OCI-LY3 (cell line): ENCODE measurements around the gene DISP2.

Source experiments
- H2AFZ ChIP-seq: fragments of 200-600, 300-600 bp; shearing (Covaris generic); 2 replicates; pipeline ENCODE4 v1.6.0; 2014; ENCODE audit warnings: antibody characterized with exemption, low read depth, low read length
- H3K27ac ChIP-seq: fragments of 200-600, 300-600 bp; sonication (generic); 2 replicates; pipeline ENCODE4 v1.5.1; 2014; ENCODE audit warnings: mild to moderate bottlenecking, low read length, moderate library complexity, mixed read lengths
- H3K27me3 ChIP-seq: fragments of 200-600, 300-600 bp; sonication (generic); 2 replicates; pipeline ENCODE4 v1.6.1; 2014; ENCODE audit warnings: low read depth, low read length, mixed read lengths
- H3K36me3 ChIP-seq: fragments of 200-600, 300-600 bp; sonication (generic); replicated peaks from 2 replicates; pipeline ENCODE3; 2014; ENCODE audit warnings: low read depth, low read length, mixed read lengths
- H3K4me1 ChIP-seq: fragments of 300-600, 200-600 bp; sonication (generic); 2 replicates; pipeline ENCODE4 v1.6.1; 2014; ENCODE audit warnings: low read length, mixed read lengths
- H3K4me2 ChIP-seq: fragments of 200-600, 300-600 bp; sonication (generic); 2 replicates; pipeline ENCODE4 v1.6.1; 2014; ENCODE audit warnings: low read length, mixed read lengths
- H3K4me3 ChIP-seq: fragments of 300-600, 200-600 bp; sonication (generic); 2 replicates; pipeline ENCODE4 v1.5.1; 2014; ENCODE audit warnings: antibody characterized with exemption, mild to moderate bottlenecking, low read length, moderate library complexity
- H3K79me2 ChIP-seq: fragments of 300-600, 200-600 bp; shearing (Covaris generic); 2 replicates; pipeline ENCODE4 v1.6.1; 2014; ENCODE audit warnings: mild to moderate bottlenecking, low read length, mixed read lengths
- H3K9ac ChIP-seq: fragments of 300-600, 200-600 bp; shearing (Covaris generic); 2 replicates; pipeline ENCODE4 v1.6.0; 2014; ENCODE audit warnings: mild to moderate bottlenecking, low read length, moderate library complexity
- H3K9me3 ChIP-seq: fragments of 200-600, 300-600 bp; shearing (Covaris generic); 2 replicates; pipeline ENCODE4 v1.6.1; 2014; ENCODE audit warnings: low read length, mixed read lengths; ENCODE audit not compliant: insufficient read depth
- H4K20me1 ChIP-seq: fragments of 200-600, 300-600 bp; sonication (generic); 2 replicates; pipeline ENCODE4 v1.6.1; 2016; ENCODE audit warnings: low read length, mixed read lengths; ENCODE audit not compliant: insufficient read depth
- EZH2phosphoT487 ChIP-seq: fragments of 200-600 bp; shearing (Covaris generic); IDR thresholded peaks from 2 replicates; pipeline ENCODE4 v1.6.1; 2018; ENCODE audit warnings: antibody characterized with exemption, mixed run types, low read depth
- TF ChIP-seq, protein P1 (sequence below): fragments of 200-600, 300-600 bp; sonication (generic); IDR thresholded peaks from 2 replicates; pipeline ENCODE4 v1.5.1; 2014; ENCODE audit warnings: antibody characterized with exemption, low read length, low read depth

The DISP2 gene

DNA sequence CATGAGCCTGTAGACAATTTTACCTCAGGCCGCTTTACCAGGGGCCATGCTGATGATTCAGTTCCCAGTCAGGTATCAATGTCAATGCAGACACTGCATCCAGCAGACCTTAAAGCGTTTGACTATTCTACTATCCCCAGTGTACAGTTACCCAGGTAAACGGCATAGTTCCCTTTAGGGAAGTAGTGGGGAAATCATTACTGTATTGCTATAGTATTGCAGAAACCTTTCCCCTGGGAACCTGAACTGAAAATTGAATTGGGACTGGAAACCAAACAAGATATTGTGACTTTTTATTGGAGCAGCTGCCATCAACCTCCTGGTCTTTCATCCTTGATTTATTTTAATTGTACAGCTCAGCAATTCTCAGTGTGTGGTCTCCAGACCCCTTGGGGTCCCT lies 41.1 kb upstream of the DISP2 start:
- no peak overlapping the region for H2AFZ ChIP-seq
- H3K9me3 ChIP-seq = no peaks in the 10 kb centered on the region
- peaks cover 33% of the 10 kb centered on the region for H3K4me1 ChIP-seq
- peak overlapping the region; percentile 74 for H3K4me2 ChIP-seq
- H3K4me3 ChIP-seq = peak overlapping the region; percentile 50
- no peaks in the 10 kb centered on the region for H3K36me3 ChIP-seq
- no peak overlapping the region for H3K9ac ChIP-seq
- H4K20me1 ChIP-seq = no peaks in the 10 kb centered on the region
- no peak for TF ChIP-seq EZH2phosphoT487
- TF ChIP-seq, protein P1, sequence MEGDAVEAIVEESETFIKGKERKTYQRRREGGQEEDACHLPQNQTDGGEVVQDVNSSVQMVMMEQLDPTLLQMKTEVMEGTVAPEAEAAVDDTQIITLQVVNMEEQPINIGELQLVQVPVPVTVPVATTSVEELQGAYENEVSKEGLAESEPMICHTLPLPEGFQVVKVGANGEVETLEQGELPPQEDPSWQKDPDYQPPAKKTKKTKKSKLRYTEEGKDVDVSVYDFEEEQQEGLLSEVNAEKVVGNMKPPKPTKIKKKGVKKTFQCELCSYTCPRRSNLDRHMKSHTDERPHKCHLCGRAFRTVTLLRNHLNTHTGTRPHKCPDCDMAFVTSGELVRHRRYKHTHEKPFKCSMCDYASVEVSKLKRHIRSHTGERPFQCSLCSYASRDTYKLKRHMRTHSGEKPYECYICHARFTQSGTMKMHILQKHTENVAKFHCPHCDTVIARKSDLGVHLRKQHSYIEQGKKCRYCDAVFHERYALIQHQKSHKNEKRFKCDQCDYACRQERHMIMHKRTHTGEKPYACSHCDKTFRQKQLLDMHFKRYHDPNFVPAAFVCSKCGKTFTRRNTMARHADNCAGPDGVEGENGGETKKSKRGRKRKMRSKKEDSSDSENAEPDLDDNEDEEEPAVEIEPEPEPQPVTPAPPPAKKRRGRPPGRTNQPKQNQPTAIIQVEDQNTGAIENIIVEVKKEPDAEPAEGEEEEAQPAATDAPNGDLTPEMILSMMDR = no peak
- no peaks in the 10 kb centered on the region for H3K79me2 ChIP-seq
- H3K27ac ChIP-seq = peak overlapping the region; percentile 32
- H3K27me3 ChIP-seq = peaks cover 29% of the 10 kb centered on the region

DNA sequence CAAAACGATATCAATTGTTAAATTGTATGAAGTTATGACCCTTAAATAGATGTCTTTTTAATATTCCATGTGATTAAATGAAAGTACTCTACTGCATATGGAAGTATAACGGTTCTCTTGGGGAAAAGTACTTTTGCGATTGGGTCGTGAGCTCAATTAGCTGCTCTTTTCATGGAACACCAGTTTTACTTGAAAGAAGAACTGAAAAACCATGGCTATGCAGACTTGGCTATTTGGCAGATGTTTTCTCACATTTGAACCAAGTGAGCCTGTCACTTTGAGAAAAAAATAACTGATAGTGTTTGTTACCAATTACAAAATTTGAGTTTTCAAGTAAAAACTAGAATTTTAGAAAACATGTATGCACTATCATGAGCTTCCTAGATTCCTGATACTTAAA lies 40.4 kb upstream of the DISP2 start:
- H3K36me3 ChIP-seq = no peaks in the 10 kb centered on the region
- no peaks in the 10 kb centered on the region for H4K20me1 ChIP-seq
- H3K4me2 ChIP-seq = peak overlapping the region; percentile 74
- no peaks in the 10 kb centered on the region for H3K79me2 ChIP-seq
- H3K4me1 ChIP-seq = peaks cover 36% of the 10 kb centered on the region
- 0 out of 2 replicates have a peak overlapping the region, but pooled peaks have one; percentile 9 for H3K9ac ChIP-seq
- peak overlapping the region; percentile 50 for H3K4me3 ChIP-seq
- no peaks in the 10 kb centered on the region for H3K9me3 ChIP-seq
- TF ChIP-seq EZH2phosphoT487 = no peak
- TF ChIP-seq, protein P1 = no peak
- H3K27ac ChIP-seq = peak overlapping the region; percentile 32
- no peak overlapping the region for H2AFZ ChIP-seq
- H3K27me3 ChIP-seq = peaks cover 22% of the 10 kb centered on the region

DNA sequence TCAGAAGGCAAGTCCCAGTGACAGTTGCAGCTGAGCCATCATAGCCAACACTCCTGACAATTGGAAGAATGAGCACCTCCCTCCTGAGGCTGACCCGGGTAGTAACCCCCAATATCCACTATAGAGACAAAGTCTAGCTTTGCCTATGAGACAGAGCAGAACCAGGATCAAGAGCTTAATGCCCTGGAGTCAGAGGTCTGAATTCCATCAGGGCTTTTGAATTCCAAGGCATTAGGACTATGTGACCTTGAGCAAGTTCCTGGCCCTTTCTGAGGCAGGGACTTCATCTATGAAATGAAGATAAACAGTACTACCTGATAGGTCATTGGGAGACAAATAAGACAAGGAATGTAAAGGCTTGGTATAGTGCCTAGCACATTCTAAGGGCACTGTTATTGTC lies 37.6 kb upstream of the DISP2 start:
- TF ChIP-seq EZH2phosphoT487 = no peak
- TF ChIP-seq, protein P1 = no peak
- no peak overlapping the region for H3K9ac ChIP-seq
- H3K4me3 ChIP-seq = no peak overlapping the region
- H3K4me1 ChIP-seq = peaks cover 41% of the 10 kb centered on the region
- H3K27me3 ChIP-seq = peaks cover 7% of the 10 kb centered on the region
- no peak overlapping the region for H2AFZ ChIP-seq
- H3K27ac ChIP-seq = no peak overlapping the region
- H3K4me2 ChIP-seq = no peak overlapping the region
- H3K79me2 ChIP-seq = no peaks in the 10 kb centered on the region
- H3K9me3 ChIP-seq = no peaks in the 10 kb centered on the region
- H4K20me1 ChIP-seq = 0 out of 2 replicates have a peak, but pooled peaks cover 6% of the 10 kb centered on the region
- H3K36me3 ChIP-seq = peaks cover 6% of the 10 kb centered on the region

DNA sequence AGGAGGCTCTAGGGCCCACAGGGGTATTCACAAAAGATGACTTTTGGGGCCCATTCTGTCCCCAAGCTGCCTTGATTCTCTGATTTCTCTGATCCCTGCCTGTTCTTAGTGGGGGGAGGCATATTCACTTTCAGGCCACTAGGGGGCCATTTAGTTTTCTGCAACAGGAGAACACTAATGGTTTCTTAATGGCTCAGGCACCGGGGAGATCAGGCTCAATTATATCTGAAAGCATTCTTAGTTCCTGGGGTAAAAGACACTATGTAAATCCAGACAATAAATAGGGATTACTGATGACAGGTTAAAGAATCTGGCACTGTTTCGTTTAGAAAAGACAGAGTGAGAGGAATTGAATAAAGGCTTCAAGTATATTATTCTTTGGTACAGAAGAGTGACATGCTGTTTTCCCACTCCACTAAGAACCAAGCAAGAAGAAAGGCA lies 37.1 kb upstream of the DISP2 start:
- H4K20me1 ChIP-seq = 0 out of 2 replicates have a peak, but pooled peaks cover 9% of the 10 kb centered on the region
- peaks cover 46% of the 10 kb centered on the region for H3K4me1 ChIP-seq
- no peak overlapping the region for H3K4me2 ChIP-seq
- H3K27me3 ChIP-seq = peaks cover 2% of the 10 kb centered on the region; the same call in 1 of the 2 replicates
- no peak overlapping the region for H2AFZ ChIP-seq
- peaks cover 11% of the 10 kb centered on the region for H3K36me3 ChIP-seq
- TF ChIP-seq EZH2phosphoT487 = no peak
- TF ChIP-seq, protein P1 = peak; percentile 86
- 0 out of 2 replicates have a peak, but pooled peaks cover 2% of the 10 kb centered on the region for H3K79me2 ChIP-seq
- H3K27ac ChIP-seq = no peak overlapping the region
- H3K9ac ChIP-seq = no peak overlapping the region
- H3K4me3 ChIP-seq = no peak overlapping the region
- H3K9me3 ChIP-seq = no peaks in the 10 kb centered on the region
